Fibroblast of lung (primary cell): Measurements from ENCODE around the gene MRC1.

Experiments used
- CTCF ChIP-seq, 2 donors: IDR thresholded peaks in 1 of 2; conservative IDR thresholded peaks in 1 of 2; 1 replicate in 1 of 2; 2 replicates in 1 of 2; pipeline ENCODE4 v1.5.1; 2011 to 2012; ENCODE audit warnings: low read length in 2 of 2, control low read depth in 1 of 2, inconsistent platforms in 1 of 2, low read depth in 1 of 2, mild to moderate bottlenecking in 1 of 2
- EZH2 ChIP-seq: IDR thresholded peaks from 2 replicates; pipeline ENCODE4 v1.5.1; 2012; ENCODE audit warnings: low read length, control low read depth, mild to moderate bottlenecking; ENCODE audit errors: missing control alignments

- TF ChIP-seq CTCF (conservative IDR thresholded peaks at IDR 0.05 in 1 of 2, IDR thresholded peaks at IDR 0.05 in 1 of 2; ENCODE audit: low read depth in 1 of 2, low read length in 2 of 2) (no peak), EZH2 (no peak)
Observed at GRCh38 chr10:17951868-17952371, 142.8 kb downstream of the MRC1 start, which contains the start of gene SLC39A12.
